Stimulated activated CD8-positive, alpha-beta memory T cell treated with anti-CD3 and anti-CD28 coated beads, Interleukin-15, amount 100 ng/mL, for 24 hours (primary cell): ENCODE data around the gene AGAP1.

Experiments used
- DNase-seq: peaks from one replicate; pipeline ENCODE4 v3.0.0-alpha.2; 2020; ENCODE audit warnings: low read depth

The AGAP1 gene

DNA sequence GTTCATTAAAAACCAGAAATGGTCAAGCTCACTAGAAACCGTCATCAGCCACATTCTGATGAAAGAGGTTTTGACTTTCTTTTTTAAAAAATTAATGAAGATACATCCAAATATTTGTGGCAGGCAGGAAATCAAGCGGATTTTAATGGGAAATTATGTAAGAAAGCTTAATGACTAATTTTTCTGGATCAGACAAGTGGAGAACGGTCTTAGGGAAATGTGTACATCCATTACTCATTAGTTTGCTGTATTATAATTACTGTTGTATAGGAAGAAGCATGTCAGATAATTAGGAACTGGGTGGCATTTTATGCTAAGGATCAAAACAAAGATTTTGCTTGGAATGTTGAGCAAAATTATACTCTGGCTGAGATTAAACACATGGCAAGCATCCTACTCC lies 39.4 kb downstream of the AGAP1 start:
- DNase-seq, result no peak

- no peak for DNase-seq
Observed at GRCh38 chr2:235533616-235534385, 40.0 kb downstream of the AGAP1 start.

DNA sequence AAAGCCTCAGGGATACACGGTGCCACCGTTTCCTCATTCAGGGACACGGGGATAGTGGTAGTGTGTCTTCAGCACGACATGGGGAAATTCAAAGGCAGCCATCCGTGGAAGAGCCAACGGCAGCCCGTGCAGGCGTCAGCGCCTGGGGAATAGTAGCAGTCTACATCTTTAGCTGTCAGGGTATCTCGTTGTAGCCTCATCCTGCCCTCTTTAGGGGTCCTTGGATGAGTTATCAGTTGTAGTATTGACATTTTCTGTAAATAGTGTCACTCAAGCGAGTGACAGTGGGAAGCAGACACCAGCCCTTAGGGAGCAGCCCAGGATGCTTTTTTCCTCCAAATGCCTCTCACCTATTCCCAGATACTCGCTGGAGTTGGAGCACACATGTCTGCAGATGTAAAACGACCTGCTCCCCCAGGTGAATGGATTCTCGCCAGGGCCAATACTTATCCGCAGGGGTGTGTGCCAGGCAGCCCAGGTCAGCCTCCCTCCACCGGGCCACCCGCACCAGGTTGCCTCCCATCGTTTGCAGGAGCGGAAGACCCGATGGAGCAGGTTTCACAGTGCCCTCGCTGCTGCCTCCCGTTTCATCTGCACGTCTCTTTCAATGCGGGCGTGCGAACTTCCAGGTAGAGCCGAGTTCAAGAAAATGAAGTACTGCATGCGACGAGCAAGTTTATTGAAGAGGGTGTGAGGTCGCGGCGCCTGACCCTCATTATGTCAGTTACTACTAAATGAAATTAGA lies 41.0 kb downstream of the AGAP1 start:
- DNase-seq, result no peak

DNA sequence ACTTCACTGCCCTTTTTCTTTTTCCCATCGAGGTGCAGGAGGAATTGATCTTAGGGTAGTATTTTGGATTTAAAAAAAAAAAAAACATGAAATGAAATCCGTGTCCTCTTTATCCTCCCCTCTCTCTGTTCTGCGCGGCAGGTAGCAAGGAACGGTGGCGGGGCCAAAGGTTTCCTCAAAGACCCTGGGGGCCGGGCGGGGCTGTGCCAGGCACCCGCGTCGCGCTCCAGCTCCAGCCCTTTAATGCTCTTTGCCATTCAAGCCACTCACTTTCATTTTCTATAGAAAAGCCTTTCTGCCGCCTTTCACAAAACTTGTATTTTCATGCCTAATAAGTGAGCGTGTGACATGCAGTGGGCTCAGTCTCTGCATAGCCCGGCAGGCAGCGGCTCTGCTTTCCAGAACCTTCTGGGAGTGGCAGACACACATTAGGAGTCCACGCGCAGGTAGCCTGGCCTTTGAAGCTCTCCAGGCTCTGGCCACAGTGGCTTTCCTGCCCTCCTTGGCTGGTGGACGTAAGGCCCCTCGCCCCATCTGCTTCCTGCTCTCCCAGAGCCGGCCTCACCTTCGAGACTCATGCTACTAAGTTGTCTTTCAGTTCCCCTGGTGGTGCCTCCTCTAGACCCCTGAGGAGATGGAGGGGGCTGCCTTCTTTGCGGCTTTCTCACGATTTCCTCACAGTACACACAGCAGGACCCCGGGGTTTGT lies 41.7 kb downstream of the AGAP1 start:
- DNase-seq, result no peak

DNA sequence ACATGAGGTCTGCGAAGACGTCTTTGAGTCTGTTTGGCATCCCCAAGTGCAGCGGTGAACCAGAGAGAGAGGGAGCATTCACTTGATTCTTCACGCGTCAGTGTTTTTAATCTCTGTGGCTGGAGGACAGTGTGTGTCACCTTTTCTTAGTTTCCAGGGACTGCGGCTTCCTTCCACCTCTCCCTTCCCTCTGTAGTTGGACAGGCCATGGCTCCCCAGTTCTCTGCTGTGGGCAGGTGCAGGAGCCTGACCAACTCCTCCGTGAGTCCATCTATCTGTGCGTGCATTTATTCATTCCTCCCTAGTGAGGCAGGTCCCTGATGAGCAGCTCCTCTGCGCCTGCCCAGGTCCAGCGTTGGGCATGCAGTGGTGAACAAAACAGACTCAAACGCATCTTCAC lies 42.9 kb downstream of the AGAP1 start:
- no peak for DNase-seq

GRCh38 chr2:235537186-235537585 lies 43.3 kb downstream of the AGAP1 start:
- DNase-seq, result no peak

DNA sequence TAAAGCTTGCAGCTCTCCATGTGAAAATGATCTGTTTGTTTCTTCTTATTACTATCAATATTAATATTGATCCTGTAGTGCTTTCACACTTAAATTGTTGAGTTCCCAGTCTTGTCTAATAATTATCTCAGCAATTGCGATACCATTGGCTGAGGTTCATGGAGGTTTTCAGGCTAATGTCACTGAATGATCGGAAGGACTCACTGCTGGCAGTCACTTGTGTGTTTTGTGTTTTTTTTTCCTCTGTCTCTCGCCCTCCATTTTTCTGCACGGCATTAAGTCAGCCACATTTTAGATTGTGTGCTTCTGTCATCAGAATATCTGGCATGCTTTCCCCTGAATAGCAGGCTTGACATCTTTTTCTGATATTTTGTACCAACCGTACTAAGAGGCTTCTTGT lies 43.7 kb downstream of the AGAP1 start:
- no peak for DNase-seq

DNA sequence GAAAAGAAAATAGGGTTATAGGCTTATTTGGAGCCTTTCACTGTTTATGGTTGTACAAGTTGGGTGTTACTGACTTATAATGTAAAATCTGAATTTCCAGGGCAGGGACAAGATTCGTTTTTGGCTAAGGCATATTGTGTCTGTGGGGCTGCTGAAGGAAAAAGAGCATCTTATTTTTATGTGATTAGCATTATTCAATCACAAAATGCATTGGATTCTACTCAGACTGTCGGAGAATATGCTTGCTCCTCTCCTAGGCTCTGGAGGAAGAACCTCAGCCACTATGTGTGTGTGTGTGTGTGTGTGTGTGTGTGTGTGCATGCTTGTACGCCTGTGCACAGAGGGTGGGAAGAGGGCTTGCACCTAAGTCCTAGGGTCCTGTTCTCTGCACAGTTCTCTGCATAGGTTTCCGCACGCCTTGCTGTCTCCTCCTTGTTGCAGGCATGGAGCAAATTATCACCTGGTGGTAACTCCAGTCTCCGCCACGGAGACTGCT lies 44.3 kb downstream of the AGAP1 start:
- DNase-seq, result no peak

- no peak for DNase-seq
Observed at GRCh38 chr2:235538981-235539380, 45.1 kb downstream of the AGAP1 start.

- DNase-seq, result no peak
Observed at GRCh38 chr2:235539773-235540172, 45.9 kb downstream of the AGAP1 start.

DNA sequence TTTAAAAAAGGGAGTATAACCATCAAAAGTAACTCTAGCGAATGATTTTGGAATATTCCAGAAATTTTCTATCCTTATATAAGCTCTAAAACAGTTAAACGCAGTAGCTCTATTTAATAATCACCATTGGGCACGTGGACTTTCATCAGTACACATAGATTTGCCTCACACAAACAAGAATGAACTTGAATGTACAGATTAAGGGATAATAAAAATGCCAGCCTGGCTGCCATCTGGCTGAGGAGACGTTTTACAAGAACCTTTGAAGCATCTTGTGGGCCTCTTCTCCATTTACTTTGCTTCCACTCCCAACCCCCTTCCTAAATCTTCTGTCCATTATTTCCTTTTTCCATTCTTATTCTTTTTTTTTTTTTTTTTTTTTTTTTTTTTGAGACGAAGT lies 47.2 kb downstream of the AGAP1 start:
- no peak for DNase-seq

DNA sequence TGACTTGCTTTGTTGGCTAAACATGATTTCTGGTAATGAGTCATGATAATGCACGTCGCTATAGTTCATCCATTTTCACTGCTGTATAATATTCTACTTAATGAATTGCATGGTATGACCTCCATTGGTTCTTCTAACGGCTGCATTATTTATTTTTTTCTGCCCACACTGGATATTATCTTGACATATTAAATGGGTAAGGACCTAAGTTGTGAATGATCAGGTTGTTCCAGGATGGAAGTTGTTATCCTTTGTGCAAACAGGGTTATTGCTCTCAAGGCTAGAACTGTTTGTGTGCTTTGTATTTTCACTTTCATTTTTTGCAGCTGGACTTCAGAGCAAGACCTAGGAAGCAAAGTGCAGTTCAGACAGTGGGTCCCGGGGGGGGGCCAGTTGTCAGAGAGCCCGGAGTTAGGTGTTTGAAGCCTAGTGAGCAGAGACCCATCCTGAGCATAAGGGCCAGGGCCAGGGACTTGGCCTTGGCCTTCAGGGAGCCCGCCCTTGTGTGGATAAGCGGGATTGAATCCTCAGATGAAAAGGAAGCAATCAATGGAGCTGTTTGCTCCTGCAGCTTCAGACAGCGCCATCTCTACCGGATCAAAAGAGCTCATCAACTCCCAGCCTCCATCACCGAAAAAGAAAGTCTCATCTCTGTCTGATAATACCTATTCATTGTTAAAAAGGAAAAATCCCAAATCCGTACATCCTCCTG lies 48.2 kb downstream of the AGAP1 start:
- no peak for DNase-seq

DNA sequence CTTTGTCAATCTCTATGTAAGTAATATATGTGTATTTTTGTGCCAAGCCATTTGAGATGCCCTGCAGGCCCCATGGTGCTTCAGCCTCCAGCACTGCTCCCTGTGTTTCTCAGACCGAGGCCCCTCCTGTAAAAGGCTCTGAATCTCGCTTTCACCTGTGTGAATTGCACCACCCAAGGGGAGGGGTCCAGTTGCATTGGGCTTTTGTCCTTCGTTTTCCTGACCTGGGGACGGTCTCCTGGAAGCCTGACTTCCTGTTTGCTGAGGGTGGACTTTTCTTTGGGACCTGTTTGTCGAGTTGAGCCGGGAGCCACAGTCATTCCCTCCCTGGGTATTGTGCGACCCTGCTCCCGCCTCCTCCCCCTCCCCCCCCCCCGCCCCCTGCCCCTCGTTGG lies 48.9 kb downstream of the AGAP1 start:
- no peak for DNase-seq

- no peak for DNase-seq
Observed at GRCh38 chr2:235543128-235543750, 49.4 kb downstream of the AGAP1 start.

GRCh38 chr2:235543851-235544688 lies 50.2 kb downstream of the AGAP1 start:
- no peak for DNase-seq

GRCh38 chr2:235544689-235544969 lies 50.8 kb downstream of the AGAP1 start:
- DNase-seq, result no peak

DNA sequence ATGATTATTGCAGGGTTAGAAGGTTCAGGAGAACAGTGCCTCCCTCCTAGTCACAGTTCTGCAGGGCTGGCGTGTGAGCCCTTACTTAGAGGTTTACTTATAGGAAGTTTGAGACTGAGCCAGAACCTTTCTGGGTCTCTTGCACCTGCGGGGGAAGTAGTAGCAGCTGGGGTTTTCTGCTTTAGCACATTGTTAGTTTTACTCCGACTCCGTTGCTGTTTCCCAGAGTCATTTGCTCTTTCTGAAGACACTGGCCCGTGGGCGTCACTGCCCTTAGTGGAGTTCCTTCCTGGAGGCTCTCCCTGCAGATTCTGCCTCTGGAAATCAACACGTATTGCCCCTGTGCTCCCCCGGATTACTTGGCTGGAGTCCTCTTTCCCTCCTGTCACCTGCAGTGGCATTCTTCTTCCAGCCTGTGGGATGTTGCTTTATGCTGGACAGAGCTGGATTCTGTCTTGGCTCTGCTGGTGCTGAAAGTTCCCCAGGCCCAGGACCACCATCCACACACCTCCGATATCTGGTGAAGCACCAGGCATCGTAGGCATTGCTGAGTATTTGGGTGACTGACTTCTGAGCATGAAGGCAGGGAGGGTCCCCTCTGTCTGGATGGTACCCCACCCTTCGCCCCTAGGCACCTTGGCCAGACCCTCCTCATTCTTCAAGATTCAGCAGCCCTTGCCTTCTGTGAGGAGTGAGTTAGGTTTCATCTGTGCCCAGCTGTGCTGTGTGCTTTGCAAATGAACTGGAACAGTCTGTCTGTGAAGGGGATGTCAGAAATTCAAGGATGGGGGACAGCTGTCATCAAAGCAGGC lies 51.7 kb downstream of the AGAP1 start:
- DNase-seq, result no peak

DNA sequence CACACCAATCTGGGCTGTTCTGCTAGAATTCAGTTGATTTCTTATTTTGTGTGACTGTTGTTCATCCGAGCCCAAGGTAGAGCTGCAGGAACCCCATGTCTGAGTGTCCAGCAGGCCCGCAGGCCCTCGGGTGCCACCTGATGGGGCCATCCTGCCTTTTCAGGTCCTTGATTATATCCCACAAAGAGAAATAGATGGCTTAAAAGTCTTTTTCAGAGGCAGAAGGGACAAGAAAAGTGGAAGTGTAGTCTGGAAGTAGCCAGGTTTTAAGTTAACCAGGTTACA lies 52.2 kb downstream of the AGAP1 start:
- DNase-seq, result no peak

- no peak for DNase-seq
Observed at GRCh38 chr2:235546436-235546835, 52.6 kb downstream of the AGAP1 start.

GRCh38 chr2:235549735-235550377 lies 56.0 kb downstream of the AGAP1 start:
- DNase-seq, result no peak
